Erythroblast (primary cell): ENCODE data around the gene C2orf92.

ENCODE experiments used
- GATA1 ChIP-seq: IDR thresholded peaks from 2 replicates; pipeline ENCODE4 v1.6.1; 2011; ENCODE audit warnings: low read depth, mild to moderate bottlenecking, control low read depth, low read length, moderate library complexity
- POLR2A ChIP-seq: IDR thresholded peaks from 2 replicates; pipeline ENCODE4 v1.6.1; 2011; ENCODE audit warnings: mild to moderate bottlenecking, low read length

GRCh38 chr2:97743913-97744312 lies 74.4 kb downstream of the C2orf92 start:
- TF ChIP-seq GATA1 (no peak), POLR2A (no peak)
